Mucosa of rectum (tissue), 2 donors: ENCODE results near the gene UBE4B.
"Not testable (repeated sequence)": the region's sequence is repeated elsewhere in the genome, so short reads cannot be mapped to it uniquely, and the experiment has no call there.

ENCODE experiments used
- H3K27ac ChIP-seq, 2 donors: one replicate each; pipeline ENCODE4 v1.7.0; 2013; ENCODE audit warnings: inconsistent platforms in 2 of 2, low read depth in 2 of 2, low read length in 2 of 2
- H3K27me3 ChIP-seq, 2 donors: one replicate each; pipeline ENCODE4 v1.7.0; 2013; ENCODE audit warnings: low read length in 2 of 2; ENCODE audit not compliant: control insufficient read depth in 2 of 2, insufficient read depth in 2 of 2
- H3K36me3 ChIP-seq, 2 donors: one replicate each; pipeline ENCODE4 v1.7.0; 2013; ENCODE audit warnings: low read length in 2 of 2; ENCODE audit not compliant: control insufficient read depth in 2 of 2, insufficient read depth in 2 of 2
- H3K4me1 ChIP-seq, 2 donors: one replicate each; pipeline ENCODE4 v1.7.0; 2013; ENCODE audit warnings: low read length in 2 of 2, mild to moderate bottlenecking in 1 of 2; ENCODE audit not compliant: control insufficient read depth in 2 of 2, insufficient read depth in 2 of 2
- H3K4me3 ChIP-seq, 2 donors: one replicate each; pipeline ENCODE4 v1.7.0; 2013; ENCODE audit warnings: low read length in 2 of 2
- H3K9ac ChIP-seq, 2 donors: one replicate each; pipeline ENCODE4 v1.7.0; 2013; ENCODE audit warnings: low read length in 2 of 2, low read depth in 1 of 2, mild to moderate bottlenecking in 1 of 2
- H3K9me3 ChIP-seq, 2 donors: one replicate each; pipeline ENCODE4 v1.7.0; 2013; ENCODE audit warnings: low read length in 2 of 2; ENCODE audit not compliant: control insufficient read depth in 2 of 2
- donor health status: healthy.
- donor health status: Normal muscosa, but diverticular disease.

Gene UBE4B

GRCh38 chr1:10068605-10069294 lies 36.0 kb downstream of the UBE4B start:
- peaks cover 0 to 2% of the 10 kb centered on the region in 2 donors for H3K4me1 ChIP-seq
- no peak overlapping the region for H3K4me3 ChIP-seq
- peaks cover 0 to 4% of the 10 kb centered on the region in 2 donors for H3K36me3 ChIP-seq
- no peak overlapping the region for H3K27ac ChIP-seq
- H3K9me3 ChIP-seq, result no peaks in the 10 kb centered on the region
- no peaks in the 10 kb centered on the region for H3K27me3 ChIP-seq
- no peak overlapping the region for H3K9ac ChIP-seq

- H3K9me3 ChIP-seq, result no peaks in the 10 kb centered on the region
- H3K27ac ChIP-seq, result no peak overlapping the region
- no peak overlapping the region for H3K9ac ChIP-seq
- H3K4me3 ChIP-seq, result no peak overlapping the region
- H3K36me3 ChIP-seq, result peaks cover 2 to 12% of the 10 kb centered on the region in 2 donors
- H3K27me3 ChIP-seq, result no peaks in the 10 kb centered on the region
- H3K4me1 ChIP-seq, result peaks cover 0 to 6% of the 10 kb centered on the region in 2 donors
Observed at GRCh38 chr1:10070206-10070605, 37.4 kb downstream of the UBE4B start.

- H3K36me3 ChIP-seq, result peaks cover 2 to 12% of the 10 kb centered on the region in 2 donors
- H3K9ac ChIP-seq, result no peak overlapping the region
- no peak overlapping the region for H3K4me3 ChIP-seq
- no peaks in the 10 kb centered on the region for H3K27me3 ChIP-seq
- no peak overlapping the region for H3K27ac ChIP-seq
- H3K4me1 ChIP-seq, result peaks cover 0 to 4% of the 10 kb centered on the region in 2 donors
- no peaks in the 10 kb centered on the region for H3K9me3 ChIP-seq
Observed at GRCh38 chr1:10071640-10072039, 38.9 kb downstream of the UBE4B start.

- H3K4me3 ChIP-seq, H3K4me1 ChIP-seq, H3K27ac ChIP-seq, H3K9ac ChIP-seq, H3K9me3 ChIP-seq, H3K27me3 ChIP-seq: not testable (repeated sequence)
- H3K36me3 ChIP-seq, result peaks cover 2 to 12% of the 10 kb centered on the region in 2 donors
Observed at GRCh38 chr1:10073371-10073770, 40.6 kb downstream of the UBE4B start.

GRCh38 chr1:10074059-10074851 lies 41.5 kb downstream of the UBE4B start:
- no peak overlapping the region for H3K27ac ChIP-seq
- H3K4me3 ChIP-seq, result no peak overlapping the region
- peaks cover 2 to 12% of the 10 kb centered on the region in 2 donors for H3K36me3 ChIP-seq
- no peaks in the 10 kb centered on the region for H3K27me3 ChIP-seq
- no peaks in the 10 kb centered on the region for H3K9me3 ChIP-seq
- H3K4me1 ChIP-seq, result peaks cover 0 to 4% of the 10 kb centered on the region in 2 donors
- no peak overlapping the region for H3K9ac ChIP-seq

GRCh38 chr1:10074852-10075730 lies 42.3 kb downstream of the UBE4B start:
- Histone ChIP-seq H3K9ac (no peak overlapping the region), H3K36me3 (peaks cover 2 to 12% of the 10 kb centered on the region in 2 donors), H3K9me3 (no peaks in the 10 kb centered on the region), H3K4me3 (no peak overlapping the region), H3K27ac (no peak overlapping the region), H3K27me3 (no peaks in the 10 kb centered on the region), H3K4me1 (peaks cover 0 to 4% of the 10 kb centered on the region in 2 donors)

- H3K4me3 ChIP-seq, result no peak overlapping the region
- H3K36me3 ChIP-seq, result peaks cover 6 to 12% of the 10 kb centered on the region in 2 donors
- peaks cover 0 to 4% of the 10 kb centered on the region in 2 donors for H3K4me1 ChIP-seq
- H3K9ac ChIP-seq, result no peak overlapping the region
- H3K27me3 ChIP-seq, result no peaks in the 10 kb centered on the region
- H3K27ac ChIP-seq, result no peak overlapping the region
- no peaks in the 10 kb centered on the region for H3K9me3 ChIP-seq
Observed at GRCh38 chr1:10075732-10076131, 43.0 kb downstream of the UBE4B start.

- H3K36me3 ChIP-seq, result peaks cover 6 to 8% of the 10 kb centered on the region in 2 donors
- H3K4me1 ChIP-seq, result peaks cover 0 to 4% of the 10 kb centered on the region in 2 donors
- no peak overlapping the region for H3K9ac ChIP-seq
- no peaks in the 10 kb centered on the region for H3K9me3 ChIP-seq
- H3K27me3 ChIP-seq, result no peaks in the 10 kb centered on the region
- H3K27ac ChIP-seq, result no peak overlapping the region
- no peak overlapping the region for H3K4me3 ChIP-seq
Observed at GRCh38 chr1:10078494-10078893, 45.7 kb downstream of the UBE4B start.

- Histone ChIP-seq H3K4me3 (no peak overlapping the region), H3K9ac (no peak overlapping the region), H3K36me3 (peaks cover 0 to 10% of the 10 kb centered on the region in 2 donors), H3K4me1 (no peaks in the 10 kb centered on the region), H3K27me3 (no peaks in the 10 kb centered on the region), H3K27ac (no peak overlapping the region), H3K9me3 (no peaks in the 10 kb centered on the region)
Observed at GRCh38 chr1:10080523-10080922, 47.8 kb downstream of the UBE4B start.
